Parathyroid adenoma (tissue), 2 donors: ENCODE results near the gene CASTOR2.
"Not testable (repeated sequence)": the region's sequence is repeated elsewhere in the genome, so short reads cannot be mapped to it uniquely, and the experiment has no call there.

Experiments
- H2AFZ ChIP-seq: fragments of 300-600 bp; sonication (generic); one replicate; pipeline ENCODE4 v1.7.0; 2017; ENCODE audit warnings: antibody characterized with exemption, mild to moderate bottlenecking
- H3K27ac ChIP-seq: fragments of 300-600 bp; sonication (generic); one replicate; pipeline ENCODE4 v1.7.0; 2017
- H3K27me3 ChIP-seq: fragments of 300-600 bp; sonication (generic); one replicate; pipeline ENCODE4 v1.7.0; 2017; ENCODE audit warnings: low read length; ENCODE audit not compliant: control insufficient read depth, insufficient read depth
- H3K36me3 ChIP-seq: fragments of 300-600 bp; sonication (generic); one replicate; pipeline ENCODE4 v1.7.0; 2017; ENCODE audit warnings: low read length; ENCODE audit not compliant: control insufficient read depth, insufficient read depth
- H3K4me1 ChIP-seq: fragments of 300-600 bp; sonication (generic); one replicate; pipeline ENCODE4 v1.7.0; 2017; ENCODE audit warnings: control low read depth
- H3K4me2 ChIP-seq: fragments of 300-600 bp; sonication (generic); one replicate; pipeline ENCODE4 v1.7.0; 2017; ENCODE audit warnings: low read length
- H3K4me3 ChIP-seq: fragments of 300-600 bp; sonication (generic); one replicate; pipeline ENCODE4 v1.7.0; 2017; ENCODE audit warnings: low read depth, low read length
- H3K79me2 ChIP-seq: fragments of 300-600 bp; sonication (generic); one replicate; pipeline ENCODE4 v1.7.0; 2017; ENCODE audit warnings: control low read depth
- H3K9ac ChIP-seq: fragments of 300-600 bp; sonication (generic); one replicate; pipeline ENCODE4 v1.7.0; 2017; ENCODE audit warnings: mild to moderate bottlenecking
- H3K9me3 ChIP-seq: fragments of 300-600 bp; sonication (generic); one replicate; pipeline ENCODE4 v1.7.0; 2017; ENCODE audit warnings: low read length; ENCODE audit not compliant: control insufficient read depth
- CTCF ChIP-seq: fragments of 300-600 bp; sonication (generic); IDR thresholded peaks from one replicate; pipeline ENCODE4 v1.7.0; 2017; ENCODE audit warnings: antibody characterized with exemption, mild to moderate bottlenecking
- donor health status: primary hyperparathyroidism.

The CASTOR2 gene

GRCh38 chr7:74993121-74993520 lies 28.6 kb downstream of the CASTOR2 start:
- Histone ChIP-seq H2AFZ (no peak overlapping the region), H3K36me3 (no peaks in the 10 kb centered on the region), H3K9me3 (no peaks in the 10 kb centered on the region), H3K9ac (no peak overlapping the region), H3K27me3 (no peaks in the 10 kb centered on the region), H3K4me1 (peaks cover 11% of the 10 kb centered on the region), H3K79me2 (peaks cover 24% of the 10 kb centered on the region), H3K27ac (peak overlapping the region; percentile 87), H3K4me2 (no peak overlapping the region), H3K4me3 (no peak overlapping the region)
- no peak for TF ChIP-seq CTCF

- H3K27ac ChIP-seq, result peak overlapping the region; percentile 87
- H3K27me3 ChIP-seq, result not testable (repeated sequence)
- H3K4me1 ChIP-seq, result peaks cover 11% of the 10 kb centered on the region
These were observed 30.5 kb downstream of the CASTOR2 start for GRCh38 chr7:74994869-74995543.

GRCh38 chr7:74996361-74996760 lies 31.9 kb downstream of the CASTOR2 start:
- H3K27ac ChIP-seq, H3K36me3 ChIP-seq, H3K9ac ChIP-seq, H3K9me3 ChIP-seq, H3K27me3 ChIP-seq, H3K4me3 ChIP-seq, H3K4me2 ChIP-seq, H2AFZ ChIP-seq: not testable (repeated sequence)
- Histone ChIP-seq H3K4me1 (peaks cover 11% of the 10 kb centered on the region), H3K79me2 (peaks cover 12% of the 10 kb centered on the region)

More at GRCh38 chr7:74994869-74995543, 30.5 kb downstream of the CASTOR2 start:
- not testable (repeated sequence) for H3K36me3 ChIP-seq, H3K4me2 ChIP-seq, H2AFZ ChIP-seq, H3K4me3 ChIP-seq, H3K9ac ChIP-seq, H3K9me3 ChIP-seq
- H3K79me2 ChIP-seq, result peaks cover 16% of the 10 kb centered on the region

- not testable (repeated sequence) for H2AFZ ChIP-seq, H3K27me3 ChIP-seq, H3K79me2 ChIP-seq, H3K27ac ChIP-seq, H3K4me2 ChIP-seq, H3K9ac ChIP-seq, H3K4me3 ChIP-seq, H3K9me3 ChIP-seq, H3K36me3 ChIP-seq
- H3K4me1 ChIP-seq, result peaks cover 11% of the 10 kb centered on the region
These were observed 33.3 kb downstream of the CASTOR2 start for GRCh38 chr7:74997811-74998210.

GRCh38 chr7:75001356-75001755 lies 36.9 kb downstream of the CASTOR2 start:
- H3K4me2 ChIP-seq, H3K27me3 ChIP-seq, H3K36me3 ChIP-seq, H2AFZ ChIP-seq, H3K4me3 ChIP-seq, H3K27ac ChIP-seq, H3K79me2 ChIP-seq, H3K4me1 ChIP-seq, H3K9me3 ChIP-seq, H3K9ac ChIP-seq: not testable (repeated sequence)

GRCh38 chr7:75010036-75010435 lies 45.5 kb downstream of the CASTOR2 start:
- Histone ChIP-seq H3K4me3 (no peak overlapping the region), H3K9me3 (no peaks in the 10 kb centered on the region), H3K79me2 (no peaks in the 10 kb centered on the region), H3K4me2 (no peak overlapping the region), H3K4me1 (no peaks in the 10 kb centered on the region), H2AFZ (no peak overlapping the region), H3K27ac (no peak overlapping the region), H3K36me3 (no peaks in the 10 kb centered on the region), H3K9ac (no peak overlapping the region), H3K27me3 (no peaks in the 10 kb centered on the region)
- TF ChIP-seq CTCF, result no peak
